Natural killer cell (primary cell): ENCODE data around the gene KCNK18. TPM values are rescaled to one million over a fixed set of nuclear protein-coding genes. Genes with fewer than 3 reads are reported as not detected.
A peak's percentile ranks its signal among the peaks of the same experiment; 100 is the strongest.

Experiments
- ATAC-seq, 3 donors: fragments of 150-1000 bp in 2 of 3; fragments of 200-7000 bp in 1 of 3; cut with Tn5 transposase; 1 replicate in 1 of 3; 2 replicates in 2 of 3; pipeline ENCODE4 v1.10.0; 2021; ENCODE audit warnings: mild to moderate bottlenecking in 2 of 3, moderate library complexity in 2 of 3
- DNase-seq, 2 donors: peaks; one replicate each; pipeline versions ENCODE4 v3.0.0 to v3.0.0-alpha.2; 2013 to 2021; ENCODE audit warnings: mixed read lengths in 1 of 2
- H3K27ac ChIP-seq: one replicate; pipeline ENCODE4 v1.5.1; 2013; ENCODE audit warnings: mild to moderate bottlenecking, low read length
- H3K27me3 ChIP-seq: one replicate; pipeline ENCODE4 v1.6.1; 2013; ENCODE audit warnings: low read length; ENCODE audit not compliant: control insufficient read depth, insufficient read depth
- H3K36me3 ChIP-seq: one replicate; pipeline ENCODE4 v1.6.1; 2013; ENCODE audit warnings: low read length; ENCODE audit not compliant: control insufficient read depth, insufficient read depth
- H3K4me1 ChIP-seq: one replicate; pipeline ENCODE4 v1.6.1; 2013; ENCODE audit warnings: low read length; ENCODE audit not compliant: control insufficient read depth, insufficient read depth
- H3K4me3 ChIP-seq: one replicate; pipeline ENCODE4 v1.5.1; 2013; ENCODE audit warnings: low read length
- H3K9me3 ChIP-seq: one replicate; pipeline ENCODE4 v1.6.1; 2013; ENCODE audit warnings: low read length; ENCODE audit not compliant: control insufficient read depth, insufficient read depth
- H3K27ac Mint-ChIP-seq, 2 donors: one replicate each; pipeline ENCODE4 v1.8.0; 2022; ENCODE audit warnings: mild to moderate bottlenecking in 2 of 2, mixed read lengths in 2 of 2, moderate library complexity in 1 of 2
- H3K27me3 Mint-ChIP-seq, 2 donors: one replicate each; pipeline ENCODE4 v1.8.0; 2022; ENCODE audit warnings: low read depth in 2 of 2, mixed read lengths in 2 of 2
- H3K36me3 Mint-ChIP-seq: one replicate; pipeline ENCODE4 v1.8.0; 2022; ENCODE audit warnings: mixed read lengths
- H3K4me1 Mint-ChIP-seq, 2 donors: one replicate each; pipeline ENCODE4 v1.8.0; 2022; ENCODE audit warnings: mixed read lengths in 2 of 2
- H3K4me3 Mint-ChIP-seq: one replicate; pipeline ENCODE4 v1.8.0; 2022; ENCODE audit warnings: mild to moderate bottlenecking, moderate library complexity, mixed read lengths
- H3K9me3 Mint-ChIP-seq, 2 donors: one replicate each; pipeline ENCODE4 v1.8.0; 2022; ENCODE audit warnings: mixed read lengths in 2 of 2
- CTCF ChIP-seq: fragments of 200-600 bp; IDR thresholded peaks from one replicate; pipeline ENCODE4 v1.8.0; 2022; ENCODE audit warnings: antibody characterized with exemption
- WGBS: methylation state at CpG from one replicate; pipeline ENCODE4 v1.1.7; 2013; ENCODE audit warnings: missing lambda C conversion rate; ENCODE audit not compliant: insufficient coverage; 5-methylcytosine and 5-hydroxymethylcytosine counted together
- intact Hi-C: fragments of 100-400 bp; cut with micrococcal nuclease; formaldehyde crosslinking; loops from one replicate; pipeline ENCODE4 v1.14.2; 2022
- total RNA-seq, 4 donors: library from RNA; stranded (reverse); fragments of 120-200 nt in 1 of 4; gene quantifications; one replicate each; pipeline versions ENCODE4 v1.2.3 to v1.2.4, GENCODE V29; 2013 to 2022

The KCNK18 gene
- total RNA-seq, 3 donors from 2014 or later (not counting 1 experiment from before 2014, with no cell fraction given) = not detected

GRCh38 chr10:117216028-117216427, 18.7 kb downstream of the KCNK18 start:
- Mint-ChIP-seq H3K9me3 (peaks cover 3 to 7% of the 10 kb centered on the region in 2 donors), H3K27me3 (peaks cover 33 to 34% of the 10 kb centered on the region in 2 donors), H3K36me3 (no peaks in the 10 kb centered on the region), H3K4me1 (peaks cover 0 to 13% of the 10 kb centered on the region in 2 donors), H3K4me3 (peak overlapping the region; percentile 25), H3K27ac (no peak overlapping the region)
- intact Hi-C loops = loop anchor here (2.0 to 10.0 kb wide), 3 partner anchors 106 to 1025 kb away; no protein-coding TSS in a partner anchor
- Histone ChIP-seq H3K4me3 (no peak overlapping the region), H3K9me3 (no peaks in the 10 kb centered on the region), H3K27me3 (peaks cover 16% of the 10 kb centered on the region), H3K27ac (no peak overlapping the region), H3K36me3 (no peaks in the 10 kb centered on the region), H3K4me1 (peaks cover 14% of the 10 kb centered on the region)
- DNase-seq = no peak
- ATAC-seq = no peak
- no peak for TF ChIP-seq CTCF
- 67% methylated on average over 15 of the region's 15 CpGs for WGBS

DNA sequence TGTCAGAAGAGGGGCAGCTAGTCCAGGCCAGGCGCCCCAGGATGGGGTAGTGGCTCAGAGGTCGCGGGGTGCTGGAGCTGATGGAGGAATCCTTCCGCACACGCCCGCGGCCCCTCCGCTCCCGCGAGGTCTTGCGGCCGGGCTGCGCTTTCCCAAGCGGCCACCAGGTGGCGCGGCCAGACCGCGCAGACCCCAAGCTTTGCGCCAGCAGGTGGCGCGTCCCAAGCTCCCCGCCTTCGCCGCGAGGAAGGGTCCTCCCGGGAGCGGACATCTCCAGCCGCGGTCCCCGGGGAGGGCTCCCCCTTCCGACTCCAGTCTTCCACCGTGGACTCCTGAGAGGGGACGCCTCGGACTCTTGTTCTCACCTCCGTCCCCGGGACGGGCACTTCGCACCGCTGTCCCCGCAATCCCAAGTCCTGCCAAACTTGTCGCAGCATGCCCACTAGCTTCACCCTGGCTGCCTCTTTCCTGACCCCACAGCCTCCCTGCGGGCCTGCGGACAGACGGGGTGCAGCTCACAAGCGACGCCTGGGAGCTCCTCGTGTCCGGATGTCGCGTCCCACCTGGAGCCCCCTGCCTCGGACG, 19.4 kb downstream of the KCNK18 start:
- TF ChIP-seq CTCF = peak; percentile 100
- ATAC-seq (peak; percentile 88 to 94 (median 93)), DNase-seq (peak; percentile 71 to 87)
- Histone ChIP-seq H3K4me3 (peak overlapping the region; percentile 44), H3K9me3 (no peaks in the 10 kb centered on the region), H3K4me1 (peaks cover 14% of the 10 kb centered on the region), H3K27ac (no peak overlapping the region), H3K36me3 (no peaks in the 10 kb centered on the region), H3K27me3 (peaks cover 16% of the 10 kb centered on the region)
- Mint-ChIP-seq H3K4me3 (peak overlapping the region; percentile 81), H3K36me3 (no peaks in the 10 kb centered on the region), H3K4me1 (peaks cover 0 to 13% of the 10 kb centered on the region in 2 donors), H3K27me3 (peaks cover 28 to 29% of the 10 kb centered on the region in 2 donors), H3K27ac (no peak overlapping the region), H3K9me3 (peaks cover 2 to 5% of the 10 kb centered on the region in 2 donors)
- intact Hi-C loops = loop anchor here (2.0 to 10.0 kb wide), 3 partner anchors 106 to 1024 kb away; no protein-coding TSS in a partner anchor
- 2% methylated on average over 52 of the region's 52 CpGs for WGBS

- Mint-ChIP-seq H3K9me3 (no peaks in the 10 kb centered on the region), H3K4me1 (peaks cover 0 to 13% of the 10 kb centered on the region in 2 donors), H3K36me3 (no peaks in the 10 kb centered on the region), H3K27ac (no peak overlapping the region), H3K4me3 (peak overlapping the region; percentile 81), H3K27me3 (peaks cover 24 to 25% of the 10 kb centered on the region in 2 donors)
- no peak overlapping the region for H3K27ac ChIP-seq
- no peak for TF ChIP-seq CTCF
- H3K27me3 ChIP-seq = peaks cover 14% of the 10 kb centered on the region
- WGBS = 13% methylated on average over 22 of the region's 22 CpGs
- peak overlapping the region; percentile 44 for H3K4me3 ChIP-seq
- no peaks in the 10 kb centered on the region for H3K36me3 ChIP-seq
- DNase-seq (peak in 1 of 2 donors; percentile 36), ATAC-seq (peak; percentile 35 to 59 (median 39))
- no peaks in the 10 kb centered on the region for H3K9me3 ChIP-seq
- intact Hi-C loops = loop anchor here (2.0 to 10.0 kb wide), 3 partner anchors 105 to 1024 kb away; no protein-coding TSS in a partner anchor
- peaks cover 14% of the 10 kb centered on the region for H3K4me1 ChIP-seq
These were observed 20.0 kb downstream of the KCNK18 start for GRCh38 chr10:117217196-117217761.
